ENCODE data around the gene HSPA1A.

DNA sequence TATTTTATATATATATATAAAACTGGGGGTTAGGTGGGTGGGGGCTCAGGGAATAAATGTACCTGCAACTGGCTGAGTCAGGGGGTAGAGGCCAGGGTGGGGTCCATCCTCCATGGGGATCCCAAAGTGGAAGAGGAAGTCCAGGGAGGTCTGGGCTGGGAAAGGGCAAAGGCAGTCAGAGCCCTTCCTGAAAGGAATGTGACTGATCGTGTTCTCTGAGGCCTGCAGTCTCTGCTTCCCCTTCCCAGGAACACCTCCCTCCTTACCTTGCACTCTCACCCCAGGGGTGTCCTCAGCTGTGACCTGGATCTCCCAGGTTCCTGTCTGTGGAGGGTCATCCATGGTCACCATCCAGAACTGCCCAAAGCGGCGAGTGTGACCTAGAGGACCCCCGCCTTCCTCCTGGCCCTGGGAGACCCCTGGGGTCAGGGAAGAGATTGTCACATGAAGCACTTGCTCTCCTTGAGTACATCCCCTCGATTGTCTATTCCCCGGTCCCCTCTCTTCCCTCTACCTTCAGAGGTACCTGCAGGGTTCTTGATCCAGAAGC is 48.2 kb upstream of the HSPA1A start:
- no peak for TF ChIP-seq POLR2A (IDR thresholded peaks at IDR 0.05)
- TF ChIP-seq, protein P1, sequence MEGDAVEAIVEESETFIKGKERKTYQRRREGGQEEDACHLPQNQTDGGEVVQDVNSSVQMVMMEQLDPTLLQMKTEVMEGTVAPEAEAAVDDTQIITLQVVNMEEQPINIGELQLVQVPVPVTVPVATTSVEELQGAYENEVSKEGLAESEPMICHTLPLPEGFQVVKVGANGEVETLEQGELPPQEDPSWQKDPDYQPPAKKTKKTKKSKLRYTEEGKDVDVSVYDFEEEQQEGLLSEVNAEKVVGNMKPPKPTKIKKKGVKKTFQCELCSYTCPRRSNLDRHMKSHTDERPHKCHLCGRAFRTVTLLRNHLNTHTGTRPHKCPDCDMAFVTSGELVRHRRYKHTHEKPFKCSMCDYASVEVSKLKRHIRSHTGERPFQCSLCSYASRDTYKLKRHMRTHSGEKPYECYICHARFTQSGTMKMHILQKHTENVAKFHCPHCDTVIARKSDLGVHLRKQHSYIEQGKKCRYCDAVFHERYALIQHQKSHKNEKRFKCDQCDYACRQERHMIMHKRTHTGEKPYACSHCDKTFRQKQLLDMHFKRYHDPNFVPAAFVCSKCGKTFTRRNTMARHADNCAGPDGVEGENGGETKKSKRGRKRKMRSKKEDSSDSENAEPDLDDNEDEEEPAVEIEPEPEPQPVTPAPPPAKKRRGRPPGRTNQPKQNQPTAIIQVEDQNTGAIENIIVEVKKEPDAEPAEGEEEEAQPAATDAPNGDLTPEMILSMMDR (IDR thresholded peaks at IDR 0.05): no peak

Measured in testis (tissue), 2 donors.